K562 (cell line): ENCODE results near the gene C20orf96.

Experiments
- CAMTA2 ChIP-seq: fragments of 250-450 bp; sonication (Bioruptor Pico); conservative IDR thresholded peaks from 2 replicates; pipeline ENCODE4 v1.5.1; 2022
- EP300 ChIP-seq: IDR thresholded peaks from 2 replicates; pipeline ENCODE4 v1.6.1; 2012; ENCODE audit warnings: low read length, improper control_type of control experiment
- HINFP ChIP-seq: fragments of 450-650 bp; conservative IDR thresholded peaks from 2 replicates; pipeline ENCODE4 v1.6.1; 2016; ENCODE audit warnings: missing genetic modification characterization, low read depth, mild to moderate bottlenecking, control low read depth, missing compliant biosample characterization
- RFX5 ChIP-seq: IDR thresholded peaks from 2 replicates; pipeline ENCODE4 v1.6.1; 2011; ENCODE audit warnings: low read depth, mild to moderate bottlenecking, improper control_type of control experiment, low read length
- RNF2 ChIP-seq: sonication (generic); IDR thresholded peaks from 2 replicates; pipeline ENCODE4 v1.6.1; 2016
- SP1 ChIP-seq: sonication (generic); formaldehyde crosslinking; IDR thresholded peaks from 2 replicates; pipeline ENCODE4 v1.8.1; 2022; ENCODE audit warnings: mild to moderate bottlenecking, missing genetic modification reagents
- ZNF143 ChIP-seq: sonication (generic); formaldehyde crosslinking; IDR thresholded peaks from 2 replicates; pipeline ENCODE4 v1.9.0; 2022; ENCODE audit warnings: mild to moderate bottlenecking, missing genetic modification reagents

DNA sequence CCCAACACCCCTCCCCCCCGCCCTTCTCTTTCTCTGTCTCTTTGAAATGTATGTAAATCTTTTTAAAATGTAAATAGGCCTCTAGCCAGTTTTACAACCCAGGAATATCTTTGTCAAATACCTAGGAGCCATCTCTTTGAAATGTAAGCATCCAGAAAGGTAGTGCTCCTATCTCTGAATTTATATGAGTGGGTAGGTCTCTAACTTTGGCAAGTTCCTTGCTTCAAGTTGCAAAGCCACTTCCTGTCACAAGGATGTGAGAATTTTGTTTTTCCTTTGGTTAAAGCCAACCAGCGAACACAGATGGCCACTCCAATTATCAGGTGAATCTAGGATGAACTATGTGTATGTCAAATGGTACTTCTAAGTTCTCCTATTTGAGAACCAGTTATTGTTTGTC, 39.2 kb downstream of the C20orf96 start:
- no peak for TF ChIP-seq HINFP (tag)
- TF ChIP-seq CAMTA2 (CRISPR knock-in tag): no peak
- TF ChIP-seq EP300: no peak
- no peak for TF ChIP-seq RNF2
- TF ChIP-seq ZNF143 (CRISPR knock-in tag): no peak
- no peak for TF ChIP-seq SP1
- no peak for TF ChIP-seq RFX5
